ENCODE measurements around the gene LGI4.

- TF ChIP-seq CTCF (IDR thresholded peaks at IDR 0.05) (no peak), CBX8 (IDR thresholded peaks at IDR 0.05) (no peak), RAD21 (conservative IDR thresholded peaks at IDR 0.05 in 1 of 2, IDR thresholded peaks at IDR 0.05 in 1 of 2) (no peak), POLR2A (IDR thresholded peaks at IDR 0.05; ENCODE audit: low read length) (no peak), ZC3H11A (IDR thresholded peaks at IDR 0.05) (no peak), CEBPB (IDR thresholded peaks at IDR 0.05) (no peak), JUN (IDR thresholded peaks at IDR 0.05) (no peak), ESRRA (IDR thresholded peaks at IDR 0.05; ENCODE audit: borderline replicate concordance, low read length) (no peak), EP300 (IDR thresholded peaks at IDR 0.05) (no peak), CHD2 (IDR thresholded peaks at IDR 0.05; ENCODE audit: low read length, partially characterized antibody) (no peak), GATA3 (IDR thresholded peaks at IDR 0.05; ENCODE audit: borderline replicate concordance) (no peak), USF2 (IDR thresholded peaks at IDR 0.05) (no peak), ELK1 (IDR thresholded peaks at IDR 0.05; ENCODE audit: low read depth, low read length) (no peak), CHD4 (IDR thresholded peaks at IDR 0.05; ENCODE audit: borderline replicate concordance) (no peak)
These were observed 22.6 kb upstream of the LGI4 start for GRCh38 chr19:35157431-35157830.

Measured in A549 (cell line).